ENCODE results near the gene CD8B2.
"Not testable (repeated sequence)": the region's sequence is repeated elsewhere in the genome, so short reads cannot be mapped to it uniquely, and the experiment has no call there.

CD8B2 gene

GRCh38 chr2:106511934-106512333 lies 24.8 kb downstream of the CD8B2 start:
- DNase-seq (ENCODE audit: low spot score): not testable (repeated sequence)

GRCh38 chr2:106513391-106513790 lies 26.2 kb downstream of the CD8B2 start:
- DNase-seq (ENCODE audit: low spot score): not testable (repeated sequence)

GRCh38 chr2:106514827-106515226 lies 27.7 kb downstream of the CD8B2 start:
- DNase-seq (ENCODE audit: low spot score): not testable (repeated sequence)

GRCh38 chr2:106516436-106516835 lies 29.3 kb downstream of the CD8B2 start:
- DNase-seq (ENCODE audit: low spot score): no peak

- no peak for DNase-seq (ENCODE audit: low spot score)
Observed at GRCh38 chr2:106516864-106517263, 29.7 kb downstream of the CD8B2 start.

- no peak for DNase-seq (ENCODE audit: low spot score)
Observed at GRCh38 chr2:106517329-106517728, 30.2 kb downstream of the CD8B2 start.

- no peak for DNase-seq (ENCODE audit: low spot score)
Observed at GRCh38 chr2:106519767-106520166, 32.6 kb downstream of the CD8B2 start.

- no peak for DNase-seq (ENCODE audit: low spot score)
Observed at GRCh38 chr2:106521016-106521415, 33.9 kb downstream of the CD8B2 start.

GRCh38 chr2:106523976-106524665 lies 37.0 kb downstream of the CD8B2 start:
- DNase-seq (ENCODE audit: low spot score): no peak

- DNase-seq (ENCODE audit: low spot score): no peak
Observed at GRCh38 chr2:106530866-106531265, 43.7 kb downstream of the CD8B2 start.

GRCh38 chr2:106531676-106532214 lies 44.6 kb downstream of the CD8B2 start:
- DNase-seq (ENCODE audit: low spot score): peak; percentile 43

GRCh38 chr2:106532236-106532635 lies 45.1 kb downstream of the CD8B2 start:
- no peak for DNase-seq (ENCODE audit: low spot score)

GRCh38 chr2:106534471-106534870 lies 47.3 kb downstream of the CD8B2 start:
- no peak for DNase-seq (ENCODE audit: low spot score)

GRCh38 chr2:106536490-106536889 lies 49.3 kb downstream of the CD8B2 start:
- no peak for DNase-seq (ENCODE audit: low spot score)

- no peak for DNase-seq (ENCODE audit: low spot score)
Observed at GRCh38 chr2:106537047-106537446, 49.9 kb downstream of the CD8B2 start.

GRCh38 chr2:106537791-106538191 lies 50.6 kb downstream of the CD8B2 start:
- no peak for DNase-seq (ENCODE audit: low spot score)

- no peak for DNase-seq (ENCODE audit: low spot score)
Observed at GRCh38 chr2:106540886-106541285, 53.7 kb downstream of the CD8B2 start.

- no peak for DNase-seq (ENCODE audit: low spot score)
Observed at GRCh38 chr2:106541333-106541732, 54.2 kb downstream of the CD8B2 start.

GRCh38 chr2:106542746-106543359 lies 55.7 kb downstream of the CD8B2 start:
- DNase-seq (ENCODE audit: low spot score): peak; percentile 78

GRCh38 chr2:106545007-106545406 lies 57.8 kb downstream of the CD8B2 start:
- no peak for DNase-seq (ENCODE audit: low spot score)

- no peak for DNase-seq (ENCODE audit: low spot score)
Observed at GRCh38 chr2:106546391-106546990, 59.3 kb downstream of the CD8B2 start.

- peak; percentile 47 for DNase-seq (ENCODE audit: low spot score)
Observed at GRCh38 chr2:106547164-106547903, 60.2 kb downstream of the CD8B2 start.

Data from COLO829 (cell line).